Lower leg skin (tissue), 3 donors: Measurements from ENCODE around the gene IL12B.

Experiments used
- CTCF ChIP-seq, 3 donors: fragments of 450-650 bp; IDR thresholded peaks; one replicate each; pipeline ENCODE4 v1.5.1; 2016; ENCODE audit warnings: antibody characterized with exemption in 3 of 3, mild to moderate bottlenecking in 3 of 3, moderate library complexity in 2 of 3
- POLR2A ChIP-seq, 2 donors: fragments of 450-650 bp; IDR thresholded peaks; one replicate each; pipeline ENCODE4 v1.6.1; 2016 to 2017; ENCODE audit warnings: antibody characterized with exemption in 2 of 2, mild to moderate bottlenecking in 1 of 2, moderate library complexity in 1 of 2

DNA sequence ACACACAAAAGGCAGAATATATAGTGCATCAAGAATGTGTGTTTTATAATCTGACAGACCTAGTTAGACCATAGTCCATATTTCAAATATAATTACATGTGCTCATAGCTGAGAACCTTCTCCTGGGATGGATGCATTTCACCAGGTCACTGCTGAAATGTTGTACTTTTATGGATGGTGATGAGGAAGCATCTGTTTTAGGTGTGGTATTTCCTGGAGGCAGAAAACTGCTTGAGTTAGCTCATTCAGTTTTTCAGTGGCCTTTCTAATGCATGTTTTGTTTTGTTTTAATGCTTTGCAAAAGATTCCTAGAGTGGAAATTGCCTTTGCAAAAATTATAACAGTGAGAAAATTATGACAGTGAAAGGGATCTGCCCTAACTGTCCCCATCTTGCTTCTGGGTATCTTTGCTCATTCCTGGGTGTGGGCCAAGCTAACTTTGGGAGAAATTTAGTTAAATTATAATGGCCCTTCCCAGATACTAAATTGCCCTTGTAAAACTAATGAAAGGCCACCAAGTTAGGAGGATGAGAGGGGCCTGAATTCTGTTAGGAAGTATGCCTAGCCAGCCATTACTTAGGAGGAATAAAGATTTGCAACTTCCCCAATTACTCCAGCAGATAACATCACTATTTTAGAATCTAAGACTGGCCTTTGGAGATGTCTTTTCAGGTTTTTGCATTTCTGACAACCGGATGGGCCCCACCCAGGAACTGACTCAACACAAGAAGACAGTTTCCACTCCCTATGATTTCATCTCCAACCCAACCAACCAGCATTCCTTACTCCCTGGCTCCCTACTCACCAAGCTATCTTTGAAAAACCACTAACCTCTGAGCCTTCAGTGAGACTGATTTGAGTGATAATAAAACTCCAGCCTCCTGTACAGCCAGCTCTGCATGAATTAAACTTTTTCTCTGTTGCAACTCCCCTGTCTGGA lies 7.0 kb upstream of the IL12B start:
- TF ChIP-seq CTCF (IDR thresholded peaks at IDR 0.05) (no peak), POLR2A (IDR thresholded peaks at IDR 0.05) (no peak)
